GM18907 (cell line): Measurements from ENCODE around the gene AFTPH.

Experiments
- ATAC-seq: cut with Tn5 transposase; IDR thresholded peaks from one replicate; pipeline ENCODE4 v1.9.1; 2021; ENCODE audit warnings: mild to moderate bottlenecking, moderate library complexity; ENCODE audit not compliant: unreplicated experiment

Gene AFTPH, protein sequence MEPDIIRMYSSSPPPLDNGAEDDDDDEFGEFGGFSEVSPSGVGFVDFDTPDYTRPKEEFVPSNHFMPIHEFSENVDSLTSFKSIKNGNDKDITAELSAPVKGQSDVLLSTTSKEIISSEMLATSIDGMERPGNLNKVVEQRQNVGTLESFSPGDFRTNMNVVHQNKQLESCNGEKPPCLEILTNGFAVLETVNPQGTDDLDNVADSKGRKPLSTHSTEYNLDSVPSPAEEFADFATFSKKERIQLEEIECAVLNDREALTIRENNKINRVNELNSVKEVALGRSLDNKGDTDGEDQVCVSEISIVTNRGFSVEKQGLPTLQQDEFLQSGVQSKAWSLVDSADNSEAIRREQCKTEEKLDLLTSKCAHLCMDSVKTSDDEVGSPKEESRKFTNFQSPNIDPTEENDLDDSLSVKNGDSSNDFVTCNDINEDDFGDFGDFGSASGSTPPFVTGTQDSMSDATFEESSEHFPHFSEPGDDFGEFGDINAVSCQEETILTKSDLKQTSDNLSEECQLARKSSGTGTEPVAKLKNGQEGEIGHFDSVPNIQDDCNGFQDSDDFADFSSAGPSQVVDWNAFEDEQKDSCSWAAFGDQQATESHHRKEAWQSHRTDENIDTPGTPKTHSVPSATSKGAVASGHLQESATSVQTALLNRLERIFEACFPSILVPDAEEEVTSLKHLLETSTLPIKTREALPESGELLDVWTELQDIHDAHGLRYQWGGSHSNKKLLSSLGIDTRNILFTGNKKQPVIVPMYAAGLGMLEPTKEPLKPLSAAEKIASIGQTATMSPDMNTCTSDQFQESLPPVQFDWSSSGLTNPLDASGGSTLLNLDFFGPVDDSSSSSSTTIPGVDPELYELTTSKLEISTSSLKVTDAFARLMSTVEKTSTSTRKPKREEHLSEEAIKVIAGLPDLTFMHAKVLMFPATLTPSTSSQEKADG

DNA sequence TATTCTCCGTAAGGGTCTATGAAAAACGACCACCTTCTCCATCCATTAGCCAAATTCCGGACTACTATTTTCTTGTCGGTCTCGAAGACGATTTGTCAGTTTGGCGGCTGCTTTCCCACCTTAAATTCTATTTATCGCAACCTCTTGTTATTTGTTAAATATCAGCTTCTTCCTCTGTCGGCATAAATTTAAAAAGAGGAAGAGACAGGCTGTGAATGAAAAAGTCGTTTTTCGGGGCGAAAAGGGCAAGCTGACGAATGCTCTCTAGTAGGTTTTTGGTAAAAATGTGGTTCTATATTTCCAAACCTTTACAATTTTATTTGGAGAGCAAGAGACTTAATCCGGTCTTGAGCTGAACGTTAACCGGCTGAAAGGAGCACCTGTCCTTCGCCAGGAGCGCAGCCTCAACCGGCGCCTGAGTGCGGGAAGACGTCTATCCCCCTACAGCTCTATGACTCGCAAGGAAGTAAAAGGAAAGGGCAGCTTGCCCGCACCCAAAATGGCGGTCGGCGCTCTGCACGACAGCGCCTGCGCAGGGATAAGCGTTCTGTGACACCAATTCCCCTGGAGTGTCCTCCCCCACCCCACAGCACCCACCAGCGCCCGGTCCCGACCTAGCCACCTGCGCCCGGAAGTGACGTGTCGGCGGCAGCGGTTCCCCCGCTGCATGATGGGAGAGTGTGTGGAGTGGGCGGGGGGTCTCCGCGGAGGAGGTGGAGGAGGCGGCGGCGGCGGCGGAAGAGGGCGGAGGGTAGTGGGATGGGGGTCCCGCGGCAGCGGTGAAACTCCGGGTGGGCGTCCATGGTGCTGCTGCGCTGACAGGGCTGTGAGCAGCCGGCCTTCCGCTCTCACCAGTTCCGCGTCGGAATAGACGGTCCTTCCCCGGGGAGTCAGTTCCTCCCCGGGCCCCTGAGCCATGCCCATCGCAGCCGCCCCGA, at the start of gene AFTPH:
Gene AFTPH (plus strand): TSS at position 663 of the 938 bp plus-strand sequence. CDS start 27,147 bp downstream, outside the sequence.
- ATAC-seq, result peak; percentile 84

DNA sequence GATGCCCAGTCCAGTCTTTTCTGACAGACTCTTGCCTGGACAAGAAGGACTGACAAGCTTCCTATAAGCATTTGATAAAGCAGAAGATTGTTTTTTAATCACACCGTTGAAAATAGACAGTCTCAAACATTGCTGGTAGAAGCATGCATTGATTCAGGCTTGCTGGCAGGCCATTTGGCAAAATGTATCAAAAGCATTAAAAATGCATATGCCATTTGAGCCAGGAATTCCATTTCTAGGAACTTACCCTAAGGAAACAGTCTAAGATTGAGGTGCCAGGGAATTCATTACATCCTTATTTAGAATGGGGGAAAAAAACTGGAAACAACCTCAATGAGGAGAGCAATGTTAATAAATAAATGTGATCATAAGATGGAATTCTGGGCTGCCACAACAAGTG, 49.5 kb upstream of the AFTPH start:
- ATAC-seq, result no peak

DNA sequence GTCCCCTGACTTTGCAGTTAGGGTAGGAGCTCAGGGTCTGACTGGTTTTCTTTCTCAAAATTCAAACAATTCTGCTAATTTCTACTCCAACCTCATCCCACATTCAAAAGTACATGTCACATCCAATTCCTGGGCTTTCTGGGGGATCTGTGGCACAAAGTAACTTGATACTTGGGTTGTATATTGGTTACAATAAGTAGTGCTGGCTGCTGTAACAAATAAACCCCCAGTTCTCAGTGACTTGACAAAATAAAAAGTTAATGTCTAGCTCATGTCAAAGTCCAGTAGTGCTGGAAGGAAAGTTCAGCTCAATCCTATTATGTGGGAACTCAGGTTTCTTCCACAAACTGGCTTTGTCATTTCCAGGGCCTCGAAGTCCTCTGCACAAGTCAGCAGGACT, 47.1 kb upstream of the AFTPH start:
- ATAC-seq, result no peak

DNA sequence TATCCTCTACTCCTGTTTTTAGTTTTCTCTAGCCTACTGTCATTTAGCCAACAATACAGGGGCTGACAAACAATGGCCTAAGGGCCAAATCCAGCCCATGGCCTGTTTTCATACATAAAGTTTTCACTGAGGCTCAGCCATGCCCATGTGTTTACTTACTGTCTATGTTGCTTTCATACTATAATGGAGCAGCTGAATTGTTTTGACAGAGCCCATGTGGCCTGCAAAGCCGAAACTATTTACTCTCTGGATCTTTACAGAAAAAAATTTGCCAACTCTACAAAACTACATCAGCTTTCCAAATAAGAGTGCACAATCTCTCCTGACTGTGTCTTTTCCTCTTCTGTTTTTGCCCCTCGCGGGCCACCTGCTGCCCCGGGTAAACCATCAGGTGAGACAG, 46.1 kb upstream of the AFTPH start:
- no peak for ATAC-seq

DNA sequence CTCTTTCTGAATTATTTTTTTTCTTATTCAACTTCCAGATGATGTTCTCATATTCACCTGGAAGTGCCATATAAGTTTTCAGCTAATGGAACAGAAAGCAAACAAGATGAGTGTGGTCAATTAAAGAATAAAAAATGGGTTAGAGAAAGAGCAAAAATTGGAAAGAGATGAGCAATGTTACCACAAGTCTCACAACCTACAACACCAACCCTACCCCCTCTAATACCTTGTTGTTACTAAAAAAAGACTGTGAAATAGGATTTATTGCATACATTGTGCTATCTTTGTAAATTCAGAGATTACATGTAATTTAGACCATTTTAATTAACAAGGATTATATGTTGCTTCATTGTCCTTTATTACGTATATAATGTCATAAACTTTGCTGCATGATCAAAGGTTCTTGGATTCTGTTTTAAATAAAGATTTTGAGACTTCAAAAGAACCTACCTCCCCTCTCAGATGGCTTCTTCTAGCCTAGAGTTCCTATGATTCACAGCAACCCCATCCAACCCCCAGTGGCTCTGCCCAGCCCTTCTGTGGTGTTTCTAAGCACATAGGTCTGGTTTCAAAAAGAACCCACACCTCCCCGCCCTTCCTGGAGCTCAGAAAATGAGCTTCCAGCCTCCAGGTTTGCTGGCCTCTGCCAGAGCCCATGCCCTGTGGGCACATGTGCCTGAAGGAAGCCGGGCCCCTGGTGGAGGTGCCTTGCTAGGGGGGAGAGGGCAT, 45.5 kb upstream of the AFTPH start:
- no peak for ATAC-seq

DNA sequence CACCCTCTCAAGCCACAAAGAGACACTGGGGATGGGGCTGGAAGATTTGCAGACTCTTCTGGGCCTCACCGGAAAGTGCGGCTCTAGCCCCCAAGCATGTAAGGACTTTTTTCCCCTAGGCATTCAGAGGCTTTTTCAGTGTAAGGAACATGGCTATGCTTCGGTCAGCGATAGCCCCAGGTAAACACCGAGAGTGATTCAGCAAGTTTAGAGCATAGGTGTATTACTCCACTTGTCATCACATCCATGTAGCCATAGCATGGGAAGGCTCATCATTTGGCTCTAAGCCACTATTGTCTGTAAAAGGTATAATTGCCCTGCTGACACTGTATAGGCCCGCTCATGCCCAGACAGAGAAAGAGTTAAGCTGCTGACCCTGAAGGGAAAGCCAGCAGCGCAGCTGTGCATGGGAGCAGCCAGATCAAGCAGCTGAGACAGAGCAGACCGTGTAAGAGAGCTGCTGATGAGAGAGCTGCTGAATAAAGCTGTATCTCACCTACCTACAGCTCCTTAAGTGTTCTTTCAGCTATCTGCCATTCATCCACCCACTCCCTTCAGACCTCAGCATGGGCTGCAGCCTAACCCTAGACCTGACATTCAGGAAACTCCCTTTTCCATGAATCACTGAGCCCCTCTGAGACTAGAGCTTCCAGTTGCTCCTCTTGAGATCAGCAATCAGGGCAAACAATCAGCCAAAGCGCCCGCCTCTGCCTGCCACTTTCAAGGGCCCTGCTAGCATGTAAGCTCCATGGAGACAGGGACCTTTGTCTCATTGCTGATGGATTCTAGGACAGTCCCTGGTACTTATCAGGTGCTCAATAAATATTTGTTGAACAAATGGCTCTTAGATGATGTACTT, 44.6 kb upstream of the AFTPH start:
- ATAC-seq, result no peak

DNA sequence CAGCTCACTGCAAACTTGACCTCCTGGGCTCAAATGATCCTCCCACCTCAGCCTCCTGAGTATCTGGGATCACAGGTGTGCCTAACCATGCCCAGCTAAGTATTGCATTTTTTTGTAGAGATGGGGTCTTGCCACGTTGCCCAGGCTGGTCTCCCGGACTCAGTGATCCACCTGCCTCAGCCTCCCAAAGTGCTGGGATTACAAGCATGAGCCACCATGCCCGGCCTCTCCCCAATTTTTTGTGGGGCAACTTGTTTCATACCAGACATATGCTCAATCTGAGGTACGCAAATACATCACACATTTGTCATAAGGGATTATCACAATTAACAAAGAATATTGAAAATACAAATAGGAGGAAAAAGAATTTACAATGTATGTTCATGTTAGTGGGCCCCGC, 42.5 kb upstream of the AFTPH start:
- no peak for ATAC-seq

DNA sequence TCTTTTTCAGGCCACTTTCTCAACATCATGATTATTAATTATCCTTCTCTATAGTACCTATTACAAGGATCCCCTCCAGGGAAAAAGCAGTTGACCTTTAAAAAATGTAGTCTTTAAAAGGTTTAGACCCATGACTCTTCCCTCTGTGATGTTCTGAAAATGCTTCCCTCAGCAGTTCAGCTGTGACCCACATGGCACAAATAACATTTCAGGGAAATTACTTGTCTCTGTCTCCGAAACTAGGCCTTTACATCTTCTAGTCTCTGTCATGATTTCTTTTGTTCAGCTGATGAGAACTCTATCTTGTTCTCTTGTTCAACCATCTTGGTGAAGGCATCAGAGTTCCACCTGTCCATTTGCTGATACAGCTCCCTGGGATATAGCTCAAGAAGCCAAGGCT, 41.9 kb upstream of the AFTPH start:
- no peak for ATAC-seq

DNA sequence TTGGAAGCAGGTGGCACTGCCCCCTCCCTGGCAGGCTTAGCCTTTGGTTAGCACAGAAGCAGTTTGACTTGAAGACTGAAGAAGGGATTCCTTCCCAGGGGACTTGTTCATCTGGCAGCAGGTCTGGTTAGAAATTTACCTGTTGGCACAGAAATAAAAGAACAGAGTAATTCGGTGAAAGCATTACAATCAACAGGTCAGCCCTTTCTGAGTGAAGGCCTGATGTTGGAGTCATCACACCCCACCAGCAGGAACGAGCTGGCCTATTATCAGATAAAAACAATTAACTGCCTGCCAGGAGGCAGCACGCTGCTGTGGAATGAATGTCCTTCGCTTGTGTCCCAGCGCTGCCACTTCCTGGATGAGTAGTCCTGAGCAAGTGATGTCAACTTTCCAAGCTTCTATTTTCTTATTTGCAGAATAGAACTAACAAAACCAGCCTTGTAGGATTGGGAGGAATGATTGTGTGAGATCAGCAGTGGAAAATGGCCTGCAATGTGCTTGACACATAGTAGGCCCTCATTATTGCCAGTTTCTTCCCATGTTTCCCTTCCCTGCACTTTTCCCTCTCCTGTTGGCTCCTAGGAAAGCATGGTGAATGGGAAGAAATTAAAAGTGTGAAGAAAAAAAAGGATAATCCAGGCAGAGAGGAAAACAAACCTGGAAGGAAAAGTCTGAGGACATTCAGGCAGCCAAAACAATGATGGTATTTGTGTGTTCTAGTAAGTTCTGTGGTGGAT, 41.2 kb upstream of the AFTPH start:
- ATAC-seq, result no peak

DNA sequence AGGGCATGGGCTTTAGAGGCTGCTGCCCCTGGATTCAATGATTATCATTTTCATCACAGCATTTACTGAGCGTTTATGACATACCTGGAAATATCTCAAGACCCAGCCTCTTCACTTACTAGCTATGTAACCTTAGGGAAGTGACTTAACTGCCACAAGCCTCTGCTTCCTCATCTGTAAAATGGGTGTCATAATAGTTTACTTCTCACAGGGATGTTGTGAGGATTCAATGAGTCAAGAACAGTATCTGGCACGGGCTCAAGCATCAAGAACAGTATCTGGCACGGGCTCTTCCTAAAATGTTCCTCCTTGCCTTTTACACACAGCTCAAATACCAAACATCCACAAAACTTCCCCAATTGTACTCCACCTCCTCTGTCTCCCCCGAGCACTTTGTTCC, 38.8 kb upstream of the AFTPH start:
- no peak for ATAC-seq

DNA sequence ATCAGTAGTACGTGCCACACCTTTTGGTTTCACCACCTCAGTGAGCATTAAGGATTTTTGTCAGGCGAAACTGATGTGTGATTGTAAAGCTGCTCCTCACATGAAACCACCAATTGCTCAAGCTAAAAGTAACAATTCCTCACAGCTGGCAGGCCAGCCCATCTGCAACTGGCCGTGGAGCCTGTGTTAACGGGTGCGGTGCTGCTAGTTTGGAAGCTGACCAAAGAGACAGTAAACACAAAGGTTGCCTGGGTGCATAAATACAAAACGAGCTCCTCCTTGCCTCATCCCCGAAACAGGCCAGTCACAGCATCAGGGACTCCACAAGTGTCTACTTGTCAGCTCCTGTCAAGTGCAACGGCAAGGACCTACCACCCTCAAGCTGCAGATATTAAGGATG, 38.2 kb upstream of the AFTPH start:
- ATAC-seq, result no peak

DNA sequence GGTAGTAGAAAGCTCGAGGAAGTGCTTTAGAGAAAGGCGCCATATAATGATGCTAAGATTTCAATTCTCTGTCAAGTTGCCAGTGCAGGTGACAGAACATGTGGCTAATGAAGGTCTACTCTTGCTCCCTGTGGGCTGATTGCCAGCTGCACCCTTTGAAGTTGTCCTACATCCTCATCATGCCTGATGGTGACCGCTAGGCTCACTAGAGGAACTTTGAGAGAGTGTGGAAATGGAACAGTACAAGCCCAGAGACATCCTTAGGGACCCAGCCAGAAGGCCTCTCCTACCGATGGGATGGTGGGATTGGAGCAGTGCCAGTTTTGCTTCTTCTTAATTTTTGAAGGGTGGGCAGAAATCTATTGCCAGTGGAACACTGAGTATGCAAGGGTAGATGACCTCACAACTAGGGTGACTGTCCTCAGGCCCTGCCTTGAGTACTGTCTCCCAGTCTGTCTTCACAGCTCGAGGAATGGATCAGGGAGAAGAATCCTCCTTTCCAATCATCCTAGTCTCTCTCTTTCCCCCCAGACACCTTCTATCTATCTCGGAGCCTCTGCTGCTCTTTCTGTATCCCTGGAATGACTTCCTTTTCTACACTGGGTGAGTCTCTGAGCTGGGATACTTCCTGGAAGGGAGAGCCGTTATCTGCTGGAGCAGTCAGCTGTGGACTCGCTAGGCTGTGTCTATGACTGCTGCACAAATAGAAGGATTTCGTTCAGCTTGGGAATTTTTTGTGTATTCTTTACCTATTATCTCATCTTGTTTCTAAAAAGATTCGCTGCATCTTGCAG, 36.7 kb upstream of the AFTPH start:
- no peak for ATAC-seq

DNA sequence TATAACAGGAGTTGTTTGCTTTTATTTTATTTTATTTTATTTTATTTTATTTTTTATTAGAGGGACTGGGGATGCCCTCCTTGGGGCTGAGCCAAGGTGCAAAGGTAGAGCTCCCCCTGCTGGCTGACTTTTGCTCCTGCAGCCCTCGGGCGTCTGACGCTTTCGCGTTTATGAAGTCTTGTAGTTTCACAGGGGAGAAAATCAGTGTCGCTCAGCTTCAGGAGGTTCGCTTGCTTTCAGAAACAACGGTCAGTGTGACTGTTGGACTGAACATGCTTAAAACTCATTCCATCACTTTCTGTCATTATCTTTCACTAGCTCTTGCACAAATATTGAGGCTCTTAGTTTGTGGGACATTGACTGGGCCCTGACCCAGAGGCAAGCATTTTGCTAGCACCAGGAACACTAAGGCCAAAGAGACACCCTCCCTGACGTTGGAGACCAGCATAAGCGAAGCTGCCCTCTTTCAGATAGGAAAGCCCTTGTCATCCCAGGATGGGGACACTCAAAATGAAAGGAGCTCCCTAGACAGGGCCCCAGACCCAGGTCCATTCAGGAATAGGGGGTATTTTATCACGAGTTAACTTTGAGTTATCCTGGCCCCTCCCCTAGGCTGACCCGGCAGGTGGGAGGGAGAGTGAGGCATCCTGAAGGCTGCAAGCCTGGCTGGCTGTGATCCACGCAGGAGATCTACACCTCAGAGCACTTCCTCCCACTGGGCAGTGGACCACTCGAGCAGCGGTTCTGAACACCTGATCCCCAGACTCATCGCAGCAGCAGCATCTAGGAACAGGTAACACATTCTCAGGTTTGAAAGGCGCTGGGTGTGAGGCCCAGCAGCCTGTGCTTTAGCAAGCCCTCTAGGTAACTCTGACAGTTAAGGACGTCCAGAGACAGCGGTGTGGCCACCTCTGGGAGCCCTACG, 35.8 kb upstream of the AFTPH start:
- no peak for ATAC-seq

DNA sequence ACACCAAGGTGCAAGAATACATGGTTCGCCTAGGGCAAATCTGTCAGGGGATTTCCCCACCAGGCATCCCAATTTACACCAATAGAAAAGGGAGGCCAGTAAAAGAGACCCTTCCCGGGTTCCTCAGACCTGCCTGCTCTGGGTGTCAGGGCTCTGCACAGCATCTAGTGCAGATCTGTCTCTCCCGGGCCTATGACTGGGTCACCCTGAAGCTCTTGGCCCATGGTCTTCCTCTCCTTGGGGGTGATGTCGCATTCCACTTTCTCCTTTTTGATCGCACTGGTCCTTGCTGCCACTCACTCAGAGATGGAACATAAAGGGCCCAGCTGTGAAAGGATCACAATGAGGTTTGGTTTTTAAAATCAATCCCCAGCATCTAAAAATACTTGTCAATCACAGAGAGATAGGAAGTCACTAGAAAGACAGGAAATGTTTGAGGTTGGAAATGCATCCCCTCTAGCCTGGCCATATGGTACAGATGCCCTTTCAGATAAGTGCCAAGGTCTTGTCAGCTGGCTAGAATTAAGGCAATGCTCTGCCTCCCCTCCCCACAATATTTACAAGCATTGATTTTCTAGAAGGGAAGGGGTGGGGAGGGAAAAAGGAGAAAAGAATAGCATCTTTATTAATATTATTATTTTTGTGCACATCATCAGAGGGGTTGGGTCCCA, 34.9 kb upstream of the AFTPH start:
- ATAC-seq, result no peak

DNA sequence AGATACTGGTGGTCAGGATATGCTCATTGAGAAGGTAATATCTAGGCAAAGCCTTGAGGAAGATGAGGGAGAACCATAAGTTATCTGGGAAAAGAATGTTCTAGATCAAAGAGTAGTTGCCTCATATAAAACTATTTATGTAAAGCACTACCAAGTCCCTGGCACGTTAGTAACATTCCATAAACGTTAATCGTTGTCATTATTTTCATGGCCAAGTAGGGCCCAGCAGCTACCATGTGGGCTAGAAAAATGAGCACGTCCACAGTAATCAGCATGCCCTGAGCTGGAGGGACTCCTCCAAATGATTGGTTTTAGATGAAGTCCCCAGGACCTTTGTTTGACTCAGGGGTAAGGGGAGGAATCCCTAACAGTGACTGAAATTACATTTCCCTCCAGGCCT, 32.7 kb upstream of the AFTPH start:
- ATAC-seq, result no peak

DNA sequence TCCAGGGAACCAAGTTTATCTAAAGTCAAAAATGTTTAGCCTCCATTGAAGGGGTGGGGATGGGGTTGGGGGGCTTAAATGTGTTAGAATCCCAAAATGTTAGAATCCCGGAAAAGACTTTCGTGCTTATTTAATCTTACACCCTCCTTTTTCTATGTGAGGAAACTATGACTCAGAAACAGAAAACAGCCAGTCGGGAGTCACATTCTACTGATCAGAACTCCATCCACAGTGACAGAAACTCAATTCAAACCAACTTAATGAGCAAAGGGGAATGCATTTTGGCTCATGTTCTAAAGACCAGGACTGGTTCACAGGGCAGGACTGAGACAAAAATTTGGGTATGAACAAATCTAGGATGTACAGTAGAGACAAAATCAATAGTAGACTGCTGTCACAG, 31.9 kb upstream of the AFTPH start:
- ATAC-seq, result no peak
